Activated CD8-positive, alpha-beta memory T cell treated with anti-CD3 and anti-CD28 coated beads, Interleukin-2, amount 50 U/mL, for 24 hours (primary cell): Measurements from ENCODE around the gene UBR2.
"Not testable (repeated sequence)": the region's sequence is repeated elsewhere in the genome, so short reads cannot be mapped to it uniquely, and the experiment has no call there.

Source experiments
- DNase-seq: peaks from one replicate; pipeline ENCODE4 v3.0.0-alpha.2; 2020; ENCODE audit errors: extremely low read depth

The UBR2 gene

DNA sequence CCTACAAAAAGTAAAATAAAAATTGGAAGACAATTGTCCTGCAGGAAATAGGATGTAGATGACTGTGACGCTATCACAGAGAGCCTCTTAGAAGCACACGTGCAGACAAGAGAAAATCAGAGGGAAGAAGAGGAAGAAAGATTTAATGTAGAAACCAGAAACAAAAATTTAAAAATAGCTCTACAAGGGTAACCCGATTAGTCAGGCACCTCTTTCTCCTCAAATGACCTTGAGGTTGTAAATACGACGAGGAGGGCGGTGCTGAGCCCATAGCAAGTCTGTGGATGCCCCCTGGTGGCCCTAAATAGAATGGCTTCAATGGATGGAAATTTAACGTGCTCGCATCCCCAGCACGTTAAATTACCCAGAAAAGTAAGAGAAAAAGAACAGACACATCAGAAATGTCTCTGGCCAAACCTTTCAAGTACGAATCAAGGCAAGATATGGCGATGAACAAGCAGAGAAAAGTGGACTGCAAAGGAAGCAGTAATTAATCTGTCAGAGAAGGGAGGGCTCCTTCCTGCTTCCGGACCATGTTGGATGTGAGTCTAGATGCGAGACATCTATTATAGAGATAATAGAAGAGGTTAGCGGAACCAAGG, 162.8 kb downstream of the UBR2 start:
- DNase-seq: no peak

DNA sequence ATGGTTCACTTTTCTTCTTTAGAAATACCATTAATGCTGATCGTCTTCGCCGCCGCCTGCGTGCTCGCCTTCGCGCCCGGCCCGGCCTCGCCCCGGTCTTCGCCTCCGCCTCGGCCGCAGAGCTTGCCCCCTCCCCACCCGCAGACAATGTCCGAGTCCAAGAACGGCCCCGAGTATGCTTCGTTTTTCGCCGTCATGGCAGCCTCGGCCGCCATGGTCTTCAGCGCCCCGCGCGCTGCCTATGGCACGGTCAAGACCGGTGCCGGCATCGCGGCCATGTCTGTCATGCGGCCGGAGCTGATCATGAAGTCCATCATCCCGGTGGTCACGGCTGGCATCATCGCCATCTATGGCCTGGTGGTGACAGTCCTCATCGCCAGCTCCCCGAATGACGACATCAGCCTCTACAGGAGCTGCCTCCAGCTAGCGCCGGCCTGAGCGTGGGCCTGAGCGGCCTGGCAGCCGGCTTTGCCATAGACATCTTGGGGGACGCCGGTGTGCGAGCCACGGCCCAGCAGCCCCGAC, 163.3 kb downstream of the UBR2 start:
- DNase-seq: no peak

DNA sequence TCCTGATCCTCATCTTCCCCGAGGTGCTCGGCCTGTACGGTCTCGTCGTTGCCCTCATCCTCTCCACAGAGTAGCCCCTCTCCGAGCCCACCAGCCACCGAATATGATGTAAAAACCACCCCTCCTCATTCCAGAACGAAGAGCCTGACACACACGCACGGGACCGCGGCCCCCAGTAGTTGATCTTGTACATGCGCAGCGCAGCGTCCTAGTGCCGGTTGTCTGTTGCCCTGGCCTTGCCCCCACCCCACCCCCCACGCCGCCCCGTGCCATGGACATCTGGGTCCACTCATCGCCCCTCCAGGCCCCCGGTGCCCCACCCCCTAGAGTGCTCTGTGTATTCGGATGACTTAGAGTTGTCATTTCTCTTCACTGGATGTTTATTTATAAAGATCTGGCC, 163.8 kb downstream of the UBR2 start:
- DNase-seq: no peak

DNA sequence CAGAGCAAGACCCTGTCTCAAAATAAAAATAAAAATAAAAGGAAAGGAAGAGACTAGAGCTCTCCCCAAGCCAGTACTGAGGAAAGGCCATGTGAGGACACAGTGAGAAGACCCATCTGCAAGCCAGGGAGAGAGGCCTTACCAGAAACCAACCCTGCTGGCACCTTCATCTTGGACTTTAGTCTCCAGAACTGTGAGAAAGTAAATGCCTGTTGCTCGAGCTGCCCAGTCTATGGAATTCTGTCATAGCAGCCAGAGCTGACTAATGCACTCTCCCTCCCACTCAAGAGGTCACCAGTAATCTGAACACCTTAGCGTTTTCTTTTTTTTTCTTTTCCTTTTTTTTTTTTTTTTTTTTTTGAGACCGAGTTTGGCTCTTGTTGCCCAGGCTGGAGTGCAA, 165.9 kb downstream of the UBR2 start:
- DNase-seq: no peak

DNA sequence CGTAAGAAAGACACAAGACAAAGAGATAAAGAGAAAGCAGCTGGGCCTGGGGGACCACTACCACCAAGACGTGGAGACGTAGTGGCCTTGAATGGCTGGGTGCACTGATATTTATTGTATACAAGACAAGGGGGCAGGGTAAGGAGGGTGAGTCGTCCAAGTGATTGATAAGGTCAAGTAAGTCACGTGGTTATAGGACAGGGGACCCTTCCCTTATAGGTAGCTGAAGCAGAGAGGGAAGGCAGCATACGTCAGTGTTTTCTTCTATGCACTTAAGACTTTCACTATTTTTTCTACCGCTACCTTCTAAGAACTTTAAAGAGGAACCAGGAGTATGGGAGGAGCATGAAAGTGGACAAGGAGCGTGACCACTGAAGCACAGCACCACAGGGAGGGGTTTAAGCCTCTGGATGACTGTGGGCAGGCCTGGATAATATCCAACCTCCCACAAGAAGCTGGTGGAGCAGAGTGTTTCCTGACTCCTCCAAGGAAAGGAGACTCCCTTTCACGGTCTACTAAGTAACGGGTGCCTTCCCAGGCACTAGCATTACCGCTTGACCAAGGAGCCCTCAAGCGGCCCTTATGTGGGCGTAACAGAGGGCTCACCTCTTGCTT, 170.1 kb downstream of the UBR2 start:
- not testable (repeated sequence) for DNase-seq

DNA sequence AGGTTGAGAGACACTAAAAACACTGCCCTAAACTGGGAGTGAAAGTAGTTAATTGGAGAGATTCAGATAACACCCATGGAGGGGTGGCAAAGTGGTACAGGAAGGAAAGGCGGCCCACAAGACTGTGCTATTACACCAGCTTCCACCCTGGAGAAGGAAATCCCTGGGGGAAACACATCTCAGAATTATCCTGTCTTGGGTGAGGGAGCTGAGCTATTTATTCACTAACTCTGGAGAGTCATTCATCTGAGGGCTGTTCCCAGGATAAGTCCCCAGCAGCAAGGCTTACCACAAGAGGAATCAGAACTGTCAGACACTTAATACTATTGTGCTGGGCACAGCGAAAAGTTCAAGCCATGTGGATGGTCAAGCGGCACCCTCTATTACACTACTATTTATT, 172.1 kb downstream of the UBR2 start:
- no peak for DNase-seq

DNA sequence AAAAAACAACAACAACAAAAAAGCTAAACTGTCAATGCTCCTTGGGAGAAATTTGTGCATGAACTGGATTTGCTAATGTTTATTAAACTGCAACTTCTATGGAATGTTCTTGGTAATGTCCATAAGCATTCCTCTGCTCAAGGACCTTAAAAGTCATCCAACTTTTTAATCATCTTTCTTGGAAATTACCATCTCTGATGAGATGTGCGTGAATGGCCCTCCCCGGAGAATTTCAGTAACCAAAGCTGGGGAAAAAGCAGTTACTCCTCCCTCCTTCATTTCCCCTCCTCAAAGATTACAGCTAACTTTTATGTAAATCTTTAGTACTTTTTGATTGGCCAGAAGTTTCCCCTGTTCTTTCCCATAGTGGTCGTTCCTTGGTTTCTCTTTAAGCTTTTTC, 176.9 kb downstream of the UBR2 start:
- no peak for DNase-seq

DNA sequence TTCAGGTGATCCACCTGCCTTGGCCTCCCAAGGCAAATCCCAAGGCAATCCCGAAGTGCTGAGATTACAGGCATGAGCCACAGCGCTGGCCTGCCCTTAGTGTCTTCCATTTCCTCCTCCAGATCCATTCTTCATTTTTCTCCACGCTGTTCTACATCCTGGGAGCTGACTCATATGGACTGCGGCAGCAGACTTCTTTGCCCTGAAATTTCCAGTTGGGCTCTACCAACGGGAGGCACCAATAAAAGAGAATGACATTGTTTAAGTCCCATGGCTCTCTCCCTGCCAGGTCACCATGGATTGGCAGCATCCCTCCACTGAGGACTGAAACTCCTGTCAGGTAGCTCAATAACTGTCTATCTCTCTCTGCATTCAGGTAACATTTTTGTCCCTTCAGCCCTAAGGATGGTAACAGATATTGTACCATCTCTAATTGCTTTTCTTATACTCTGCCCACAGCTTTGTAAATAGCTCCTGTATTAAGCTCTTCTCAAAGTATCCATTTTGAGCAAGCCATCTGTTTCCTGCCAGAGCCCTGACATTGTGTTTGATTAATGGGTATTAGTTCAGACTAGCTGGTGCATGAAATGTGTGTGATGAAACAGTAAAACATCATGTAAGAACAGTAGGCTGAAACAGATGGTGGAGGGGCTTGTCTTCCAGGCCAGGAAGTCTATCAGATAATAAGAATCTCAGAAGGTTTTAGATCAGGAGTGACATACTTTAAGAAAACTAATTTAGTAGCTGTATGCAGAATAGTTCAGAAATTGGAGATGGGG, 178.5 kb downstream of the UBR2 start:
- no peak for DNase-seq
